Measurements from ENCODE around the gene SART3.
A peak's percentile ranks its signal among the peaks of the same experiment; 100 is the strongest.

Gene SART3

DNA sequence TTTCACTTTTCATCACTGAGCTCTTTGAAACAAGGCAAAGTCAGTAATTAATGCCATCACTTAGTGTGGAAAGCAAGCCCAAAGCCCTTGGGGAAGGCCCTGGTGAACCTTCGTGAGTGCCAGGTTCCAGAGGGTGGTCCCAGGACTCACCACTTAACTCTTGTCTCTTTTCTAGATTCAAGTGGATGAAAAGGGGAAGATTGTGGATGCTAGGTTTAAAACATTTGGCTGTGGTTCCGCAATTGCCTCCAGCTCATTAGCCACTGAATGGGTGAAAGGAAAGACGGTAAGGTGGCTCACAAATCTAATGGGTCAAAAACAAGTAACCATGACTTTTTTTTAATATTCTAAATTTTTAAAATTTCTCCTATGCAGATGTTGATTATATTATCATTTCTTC lies 4.2 kb upstream of the SART3 start:
- H3K4me3 ChIP-seq (replicated peaks in 1 of 2; ENCODE audit: low read depth in 2 of 2, low read length in 2 of 2): no peak overlapping the region
- TF ChIP-seq, protein P1, sequence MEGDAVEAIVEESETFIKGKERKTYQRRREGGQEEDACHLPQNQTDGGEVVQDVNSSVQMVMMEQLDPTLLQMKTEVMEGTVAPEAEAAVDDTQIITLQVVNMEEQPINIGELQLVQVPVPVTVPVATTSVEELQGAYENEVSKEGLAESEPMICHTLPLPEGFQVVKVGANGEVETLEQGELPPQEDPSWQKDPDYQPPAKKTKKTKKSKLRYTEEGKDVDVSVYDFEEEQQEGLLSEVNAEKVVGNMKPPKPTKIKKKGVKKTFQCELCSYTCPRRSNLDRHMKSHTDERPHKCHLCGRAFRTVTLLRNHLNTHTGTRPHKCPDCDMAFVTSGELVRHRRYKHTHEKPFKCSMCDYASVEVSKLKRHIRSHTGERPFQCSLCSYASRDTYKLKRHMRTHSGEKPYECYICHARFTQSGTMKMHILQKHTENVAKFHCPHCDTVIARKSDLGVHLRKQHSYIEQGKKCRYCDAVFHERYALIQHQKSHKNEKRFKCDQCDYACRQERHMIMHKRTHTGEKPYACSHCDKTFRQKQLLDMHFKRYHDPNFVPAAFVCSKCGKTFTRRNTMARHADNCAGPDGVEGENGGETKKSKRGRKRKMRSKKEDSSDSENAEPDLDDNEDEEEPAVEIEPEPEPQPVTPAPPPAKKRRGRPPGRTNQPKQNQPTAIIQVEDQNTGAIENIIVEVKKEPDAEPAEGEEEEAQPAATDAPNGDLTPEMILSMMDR (IDR thresholded peaks at IDR 0.05; ENCODE audit: low read depth, low read length): no peak
- DNase-seq (ENCODE audit: low read depth in 2 of 2): no peak

DNA sequence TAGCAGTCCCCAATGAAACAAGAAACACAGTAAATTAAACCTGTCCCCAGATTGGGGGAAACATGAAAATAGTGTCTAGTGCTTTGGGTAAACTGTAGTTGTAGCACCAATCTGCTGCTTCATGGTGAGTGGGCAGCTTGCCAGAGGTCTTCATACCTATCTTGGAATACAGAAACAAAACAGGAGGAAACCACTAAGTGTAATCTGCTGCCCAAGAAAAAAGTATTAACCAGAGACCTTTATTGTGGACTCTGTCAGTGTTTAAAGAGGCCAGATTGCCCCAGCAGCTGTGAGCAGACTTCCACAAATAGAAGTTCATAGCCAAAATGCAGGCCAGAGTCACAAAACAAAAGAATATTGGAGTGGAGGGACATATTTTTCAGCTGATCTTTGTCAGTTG lies 3.8 kb upstream of the SART3 start:
- TF ChIP-seq, protein P1 (IDR thresholded peaks at IDR 0.05; ENCODE audit: low read depth, low read length): no peak
- no peak for DNase-seq (ENCODE audit: low read depth in 2 of 2)
- H3K4me3 ChIP-seq (replicated peaks in 1 of 2; ENCODE audit: low read depth in 2 of 2, low read length in 2 of 2): no peak overlapping the region

DNA sequence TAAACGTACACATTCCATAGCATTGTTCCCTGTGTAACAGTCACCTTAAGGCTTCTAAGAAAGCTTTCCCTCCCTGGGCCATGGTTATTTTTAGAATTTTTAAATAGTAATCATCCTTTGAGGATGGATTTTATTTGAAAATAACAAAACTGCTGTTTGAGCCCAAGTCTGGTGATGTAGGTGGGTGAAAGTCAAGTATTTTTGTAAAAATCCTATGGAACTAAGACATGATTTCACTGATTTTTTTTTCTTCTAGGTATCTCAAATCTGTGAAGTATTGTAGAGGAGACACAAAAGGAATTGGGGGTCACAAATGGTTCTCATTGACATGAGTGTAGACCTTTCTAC lies 2.8 kb upstream of the SART3 start:
- DNase-seq (ENCODE audit: low read depth in 2 of 2): no peak
- peak overlapping the region in 1 of 2 donors; percentile 12 for H3K4me3 ChIP-seq (replicated peaks in 1 of 2; ENCODE audit: low read depth in 2 of 2, low read length in 2 of 2)
- TF ChIP-seq, protein P1 (IDR thresholded peaks at IDR 0.05; ENCODE audit: low read depth, low read length): no peak

DNA sequence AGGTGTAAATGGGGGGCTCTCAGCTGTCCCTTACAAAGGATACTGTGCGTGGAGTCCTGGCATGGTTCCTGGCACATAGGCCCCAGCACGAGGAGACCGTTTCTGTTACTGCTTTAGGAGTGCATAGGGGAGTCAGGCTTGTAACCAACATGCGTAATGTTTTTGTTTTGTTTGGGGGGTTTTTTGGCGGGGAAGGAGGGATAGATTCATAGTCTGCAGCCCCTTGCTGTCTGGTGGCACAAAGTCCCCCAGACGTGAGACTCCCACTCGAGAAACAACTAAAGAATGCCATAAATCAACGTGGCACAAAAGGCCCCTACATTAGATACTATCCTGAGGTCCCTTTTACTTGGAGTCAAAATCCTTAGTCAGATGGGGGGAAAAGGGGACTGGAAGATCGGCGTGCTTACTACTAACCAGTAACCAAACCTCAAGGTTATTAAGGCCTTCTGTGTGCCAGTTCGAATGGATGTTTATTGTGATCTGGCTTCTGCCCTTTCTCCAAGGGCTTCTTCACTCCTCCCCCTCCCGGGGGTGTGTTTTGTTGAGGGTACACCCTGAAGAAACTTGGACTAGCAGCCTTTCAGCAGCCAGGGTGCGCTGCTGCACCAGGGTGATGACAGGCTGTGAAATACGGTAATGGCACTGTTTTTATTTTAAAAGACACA lies 2.3 kb upstream of the SART3 start:
- peak; percentile 89 to 91 for DNase-seq (ENCODE audit: low read depth in 2 of 2)
- TF ChIP-seq, protein P1 (IDR thresholded peaks at IDR 0.05; ENCODE audit: low read depth, low read length): peak; percentile 90
- H3K4me3 ChIP-seq (replicated peaks in 1 of 2; ENCODE audit: low read depth in 2 of 2, low read length in 2 of 2): peak overlapping the region; percentile 86 to 93

DNA sequence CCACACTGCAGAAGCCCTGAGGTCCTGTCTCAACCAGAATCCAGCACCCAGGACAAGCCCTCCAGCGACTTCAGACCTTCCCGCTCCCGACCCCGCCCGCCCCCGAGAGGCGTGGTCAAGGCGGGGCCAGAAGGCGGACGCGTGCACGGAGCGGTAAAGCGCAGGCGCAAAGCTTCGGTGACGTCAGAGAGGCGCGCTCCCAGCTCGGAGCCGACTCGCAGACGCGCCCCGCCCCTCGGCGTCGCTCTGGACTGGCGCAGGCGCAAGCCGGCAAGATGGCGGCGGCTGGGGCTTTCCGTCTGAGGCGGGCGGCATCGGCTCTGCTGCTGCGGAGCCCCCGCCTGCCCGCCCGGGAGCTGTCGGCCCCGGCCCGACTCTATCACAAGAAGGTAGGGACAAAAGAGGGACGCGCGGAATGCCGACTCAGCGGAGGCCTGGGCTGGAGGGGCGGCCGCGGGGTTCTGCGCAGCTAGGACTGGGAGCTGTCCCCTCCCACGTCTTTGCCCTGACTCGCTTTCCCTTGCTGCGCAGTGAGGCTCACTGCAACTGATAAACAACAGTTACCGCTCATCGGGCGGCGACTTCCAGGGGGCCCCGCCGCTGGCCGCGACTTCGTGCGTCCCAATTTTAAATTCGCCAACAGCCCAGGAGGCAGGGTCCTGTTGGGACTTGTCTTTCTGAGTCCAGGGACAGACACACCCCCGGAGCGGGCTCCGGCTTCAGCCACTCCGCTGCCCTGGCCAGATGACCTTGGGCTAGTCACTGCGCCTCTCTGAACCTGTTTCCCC lies 1.6 kb upstream of the SART3 start, which contains the start of gene ISCU:
ISCU (plus strand) TSS at position 249 of the 788 bp plus-strand sequence; CDS start at position 276, 27 bp downstream.
- H3K4me3 ChIP-seq (replicated peaks in 1 of 2; ENCODE audit: low read depth in 2 of 2, low read length in 2 of 2): peak within 1 kb of the TSS; percentile 98
- peak; percentile 98 for DNase-seq (ENCODE audit: low read depth in 2 of 2)
- TF ChIP-seq, protein P1 (IDR thresholded peaks at IDR 0.05; ENCODE audit: low read depth, low read length): no peak

DNA sequence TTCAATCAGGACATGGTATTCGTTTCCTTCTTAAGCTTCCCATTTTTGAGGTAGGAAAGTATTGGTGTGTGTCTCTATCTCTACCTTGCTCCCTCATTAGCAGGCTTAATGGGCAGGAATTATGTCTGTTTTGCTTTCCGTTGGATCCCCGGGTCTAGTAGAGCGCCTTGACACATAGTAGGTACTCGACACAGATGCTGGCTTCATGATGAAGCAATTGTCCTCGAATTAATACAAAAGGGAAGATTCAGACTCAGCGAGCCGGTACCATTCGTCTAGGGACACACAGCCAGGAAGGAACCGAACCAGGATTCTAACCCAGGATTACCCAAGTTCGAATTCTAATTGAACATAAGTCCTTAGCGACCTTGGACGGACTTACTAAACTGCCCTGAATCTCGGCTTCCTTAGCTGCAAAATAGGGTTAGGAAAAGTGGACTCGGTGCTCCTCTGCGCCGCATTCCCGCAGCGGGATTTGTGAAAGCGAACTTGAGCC lies 927 bp upstream of the SART3 start:
- TF ChIP-seq, protein P1 (IDR thresholded peaks at IDR 0.05; ENCODE audit: low read depth, low read length): no peak
- peak overlapping the region; percentile 98 for H3K4me3 ChIP-seq (replicated peaks in 1 of 2; ENCODE audit: low read depth in 2 of 2, low read length in 2 of 2)
- DNase-seq (ENCODE audit: low read depth in 2 of 2): no peak

Measured in cardiac fibroblast (primary cell).